Endometrial microvascular endothelial cells (primary cell): ENCODE results near the gene FBH1. TPM values are rescaled to one million over a fixed set of nuclear protein-coding genes. Genes with fewer than 3 reads are reported as not detected.
"Not testable (repeated sequence)": the region's sequence is repeated elsewhere in the genome, so short reads cannot be mapped to it uniquely, and the experiment has no call there.

ENCODE experiments used
- in situ Hi-C: cut with HindIII; loops from 2 replicates; pipeline ENCODE4 v1.10.0; 2017; ENCODE audit warnings: low sequenced_read_pairs, low pct_unique_long_range_greater_than_20kb; ENCODE audit errors: inconsistent ontology term
- total RNA-seq: library from RNA; depleted of rRNA; stranded (reverse); fragments of >200 nt; gene quantifications from one replicate; pipeline ENCODE4 v1.2.3, GENCODE V29; 2015; ENCODE audit errors: inconsistent ontology term

The FBH1 gene
- total RNA-seq, 1 donor from 2014 or later = 93.5 TPM

GRCh38 chr10:5869156-5869555, 20.9 kb upstream of the FBH1 start:
- in situ Hi-C loops = no loop called here

GRCh38 chr10:5871596-5871995, 18.4 kb upstream of the FBH1 start:
- in situ Hi-C loops = no loop called here

GRCh38 chr10:5873515-5873995, 16.5 kb upstream of the FBH1 start:
- in situ Hi-C loops = no loop called here

GRCh38 chr10:5876181-5876768, 13.8 kb upstream of the FBH1 start:
- in situ Hi-C loops = no loop called here

- in situ Hi-C loops = not testable (repeated sequence)
Observed at GRCh38 chr10:5877041-5877440, 13.0 kb upstream of the FBH1 start.

GRCh38 chr10:5882961-5883360, 7.1 kb upstream of the FBH1 start:
- in situ Hi-C loops = no loop called here

GRCh38 chr10:5885619-5886018, 4.4 kb upstream of the FBH1 start:
- in situ Hi-C loops = no loop called here

- in situ Hi-C loops = no loop called here
Observed at GRCh38 chr10:5887029-5887428, 3.0 kb upstream of the FBH1 start.

GRCh38 chr10:5887641-5888040, 2.4 kb upstream of the FBH1 start:
- in situ Hi-C loops = no loop called here

- in situ Hi-C loops = no loop called here
Observed at GRCh38 chr10:5888351-5888750, 1.7 kb upstream of the FBH1 start.

- in situ Hi-C loops = no loop called here
Observed at GRCh38 chr10:5888843-5889623, 1.0 kb upstream of the FBH1 start.

- in situ Hi-C loops = no loop called here
Observed at GRCh38 chr10:5890452-5890915, 441 bp downstream of the FBH1 start.

- in situ Hi-C loops = no loop called here
Observed at GRCh38 chr10:5891009-5891408, 966 bp downstream of the FBH1 start.

- in situ Hi-C loops = no loop called here
Observed at GRCh38 chr10:5892007-5892406, 2.0 kb downstream of the FBH1 start.

GRCh38 chr10:5893321-5893720, 3.3 kb downstream of the FBH1 start:
- in situ Hi-C loops = no loop called here

- in situ Hi-C loops = no loop called here
Observed at GRCh38 chr10:5894403-5894802, 4.4 kb downstream of the FBH1 start.

- in situ Hi-C loops = no loop called here
Observed at GRCh38 chr10:5894873-5895272, 4.8 kb downstream of the FBH1 start.

- in situ Hi-C loops = no loop called here
Observed at GRCh38 chr10:5895365-5895764, 5.3 kb downstream of the FBH1 start.

- in situ Hi-C loops = no loop called here
Observed at GRCh38 chr10:5895804-5896203, 5.8 kb downstream of the FBH1 start.
